K562 (cell line): ENCODE results near the gene MVD. TPM values are rescaled to one million over a fixed set of nuclear protein-coding genes. Genes with fewer than 3 reads are reported as not detected.

Experiments used
- ATF1 ChIP-seq, 2 experiments: fragments of 450-650 bp in 1 of 2; IDR thresholded peaks; 2 replicates each; pipeline ENCODE4 v1.6.1; 2016; ENCODE audit warnings: missing compliant biosample characterization in 1 of 2, missing genetic modification characterization in 1 of 2
- ATF4 ChIP-seq: fragments of 450-650 bp; formaldehyde crosslinking; IDR thresholded peaks from 2 replicates; pipeline ENCODE4 v1.4.0; 2022; ENCODE audit warnings: mild to moderate bottlenecking, moderate library complexity
- CHD4 ChIP-seq: fragments of 200-600 bp; sonication (generic); IDR thresholded peaks from 3 replicates; pipeline ENCODE4 v1.6.1; 2012; ENCODE audit warnings: low read depth, mild to moderate bottlenecking, mixed read lengths, low read length, inconsistent platforms; ENCODE audit not compliant: insufficient read depth, insufficient replicate concordance, poor library complexity, severe bottlenecking
- CREB1 ChIP-seq, 2 experiments: sonication (generic) in 1 of 2; formaldehyde crosslinking in 1 of 2; IDR thresholded peaks; 2 replicates each; pipeline versions ENCODE4 v1.6.1 to v1.8.0; 2012 to 2022; ENCODE audit warnings: inconsistent platforms in 1 of 2, mild to moderate bottlenecking in 1 of 2, missing genetic modification reagents in 1 of 2, moderate library complexity in 1 of 2
- ELF2 ChIP-seq: fragments of 250-450 bp; sonication (Bioruptor Pico); IDR thresholded peaks from 2 replicates; pipeline ENCODE4 v1.5.0; 2021; ENCODE audit warnings: mild to moderate bottlenecking
- ETV5 ChIP-seq: sonication (generic); formaldehyde crosslinking; IDR thresholded peaks from 2 replicates; pipeline ENCODE4 v1.4.0; 2020; ENCODE audit warnings: low read depth, mild to moderate bottlenecking, missing genetic modification reagents
- GATA2 ChIP-seq: sonication (generic); formaldehyde crosslinking; IDR thresholded peaks from 2 replicates; pipeline ENCODE4 v1.4.0; 2020; ENCODE audit warnings: mild to moderate bottlenecking, missing genetic modification reagents
- TBL1XR1 ChIP-seq, 2 experiments: IDR thresholded peaks; 2 replicates each; pipeline ENCODE4 v1.6.1; 2012; ENCODE audit warnings: improper control_type of control experiment in 2 of 2, low read length in 2 of 2, mild to moderate bottlenecking in 1 of 2
- TOE1 ChIP-seq, 2 experiments: fragments of 450-650 bp in 1 of 2; sonication (generic) in 1 of 2; formaldehyde crosslinking in 1 of 2; IDR thresholded peaks; 2 replicates each; pipeline versions ENCODE4 v1.7.1 to v1.8.0; 2016 to 2022; ENCODE audit warnings: borderline replicate concordance in 2 of 2, mild to moderate bottlenecking in 2 of 2, antibody characterized with exemption in 1 of 2, inconsistent platforms in 1 of 2, low read depth in 1 of 2, missing genetic modification reagents in 1 of 2, moderate library complexity in 1 of 2
- XRCC3 ChIP-seq: fragments of 450-650 bp; IDR thresholded peaks from 2 replicates; pipeline ENCODE4 v1.6.1; 2017; ENCODE audit warnings: mild to moderate bottlenecking, moderate library complexity
- ZBTB1 ChIP-seq: sonication (generic); formaldehyde crosslinking; IDR thresholded peaks from 2 replicates; pipeline ENCODE4 v1.8.1; 2023; ENCODE audit warnings: missing genetic modification reagents, low read depth, mild to moderate bottlenecking, borderline replicate concordance
- ZBTB2 ChIP-seq: fragments of 450-650 bp; IDR thresholded peaks from 2 replicates; pipeline ENCODE4 v1.6.1; 2016; ENCODE audit warnings: antibody characterized with exemption
- ZFX ChIP-seq: sonication (generic); formaldehyde crosslinking; IDR thresholded peaks from 2 replicates; pipeline ENCODE4 v1.8.0; 2022; ENCODE audit warnings: mild to moderate bottlenecking, missing genetic modification reagents, moderate library complexity
- ZNF121 ChIP-seq: sonication (generic); formaldehyde crosslinking; conservative IDR thresholded peaks from 2 replicates; pipeline ENCODE4 v1.8.0; 2022; ENCODE audit warnings: missing genetic modification reagents
- ZNF354B ChIP-seq: fragments of 250-450 bp; sonication (Bioruptor Pico); IDR thresholded peaks from 2 replicates; pipeline ENCODE4 v1.4.0; 2020
- ZNF57 ChIP-seq: fragments of 450-650 bp; formaldehyde crosslinking; IDR thresholded peaks from 2 replicates; pipeline ENCODE4 v1.4.0; 2020; ENCODE audit warnings: mild to moderate bottlenecking, moderate library complexity
- polyA plus RNA-seq, 8 experiments: library from polyadenylated mRNA; depleted of rRNA in 4 of 8; stranded (reverse) in 5 of 8; unstranded in 3 of 8; fragments of >200 nt; fragmentation: Nextera tagmentation in 2 of 8; fragmentation: Illumina TruSeq in 1 of 8; extraction: Ambion mirVana in 2 of 8; extraction: Trizol in 1 of 8; gene quantifications; 2 replicates each; pipeline versions ENCODE4 v1.2.1 to v1.2.3, GENCODE V29; 2011 to 2014; ENCODE audit warnings: inconsistent platforms in 1 of 8, missing spikeins in 1 of 8
- total RNA-seq, 7 experiments: library from RNA; depleted of rRNA in 6 of 7; stranded (reverse); fragments of >200 nt in 6 of 7; fragmentation: Illumina TruSeq in 2 of 7; extraction: Trizol in 2 of 7; gene quantifications; 2 replicates each; pipeline versions ENCODE4 v1.2.1 to v1.2.3, GENCODE V29; 2011 to 2021; ENCODE audit warnings: low replicate concordance in 1 of 7
- TF ChIP-seq, protein P1 (sequence below), 3 experiments: fragments of 200-800 bp in 1 of 3; fragments of 250-450 bp in 1 of 3; fragments of 450-650 bp in 1 of 3; sonication (Bioruptor Pico) in 1 of 3; sonication (Bioruptor generic) in 1 of 3; formaldehyde crosslinking in 1 of 3; IDR thresholded peaks; 2 replicates each; pipeline versions ENCODE4 v1.6.1 to v1.8.0; 2016 to 2022; ENCODE audit warnings: mild to moderate bottlenecking in 2 of 3, missing genetic modification characterization in 2 of 3, missing compliant biosample characterization in 1 of 3, moderate library complexity in 1 of 3
- TF ChIP-seq, protein P2 (sequence below): fragments of 450-650 bp; formaldehyde crosslinking; IDR thresholded peaks from 2 replicates; pipeline ENCODE4 v1.4.0; 2020; ENCODE audit warnings: mild to moderate bottlenecking, moderate library complexity

MVD gene
- total and polyA plus RNA-seq, 9 of the 15 experiments (the other 6 are each of a cell fraction or from before 2014, with no cell fraction given), result 12.2 to 141 (median 45.3) TPM

- TF ChIP-seq, protein P1, sequence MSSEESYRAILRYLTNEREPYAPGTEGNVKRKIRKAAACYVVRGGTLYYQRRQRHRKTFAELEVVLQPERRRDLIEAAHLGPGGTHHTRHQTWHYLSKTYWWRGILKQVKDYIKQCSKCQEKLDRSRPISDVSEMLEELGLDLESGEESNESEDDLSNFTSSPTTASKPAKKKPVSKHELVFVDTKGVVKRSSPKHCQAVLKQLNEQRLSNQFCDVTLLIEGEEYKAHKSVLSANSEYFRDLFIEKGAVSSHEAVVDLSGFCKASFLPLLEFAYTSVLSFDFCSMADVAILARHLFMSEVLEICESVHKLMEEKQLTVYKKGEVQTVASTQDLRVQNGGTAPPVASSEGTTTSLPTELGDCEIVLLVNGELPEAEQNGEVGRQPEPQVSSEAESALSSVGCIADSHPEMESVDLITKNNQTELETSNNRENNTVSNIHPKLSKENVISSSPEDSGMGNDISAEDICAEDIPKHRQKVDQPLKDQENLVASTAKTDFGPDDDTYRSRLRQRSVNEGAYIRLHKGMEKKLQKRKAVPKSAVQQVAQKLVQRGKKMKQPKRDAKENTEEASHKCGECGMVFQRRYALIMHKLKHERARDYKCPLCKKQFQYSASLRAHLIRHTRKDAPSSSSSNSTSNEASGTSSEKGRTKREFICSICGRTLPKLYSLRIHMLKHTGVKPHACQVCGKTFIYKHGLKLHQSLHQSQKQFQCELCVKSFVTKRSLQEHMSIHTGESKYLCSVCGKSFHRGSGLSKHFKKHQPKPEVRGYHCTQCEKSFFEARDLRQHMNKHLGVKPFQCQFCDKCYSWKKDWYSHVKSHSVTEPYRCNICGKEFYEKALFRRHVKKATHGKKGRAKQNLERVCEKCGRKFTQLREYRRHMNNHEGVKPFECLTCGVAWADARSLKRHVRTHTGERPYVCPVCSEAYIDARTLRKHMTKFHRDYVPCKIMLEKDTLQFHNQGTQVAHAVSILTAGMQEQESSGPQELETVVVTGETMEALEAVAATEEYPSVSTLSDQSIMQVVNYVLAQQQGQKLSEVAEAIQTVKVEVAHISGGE (CRISPR knock-in tag; IDR thresholded peaks at IDR 0.05), result peak in 1 of 3 experiments; percentile 42; a peak in 1 of 6 replicates
- no peak for TF ChIP-seq TOE1 (IDR thresholded peaks at IDR 0.05; ENCODE audit: borderline replicate concordance)
- no peak for TF ChIP-seq TOE1 (CRISPR knock-in tag; IDR thresholded peaks at IDR 0.05; ENCODE audit: borderline replicate concordance, low read depth)
- TF ChIP-seq ZFX (CRISPR knock-in tag), result no peak
- TF ChIP-seq CHD4, result no peak
- TF ChIP-seq ZBTB1 (CRISPR knock-in tag), result 0 out of 2 replicates have a peak, but pooled peaks have one; percentile 22
- TF ChIP-seq ELF2 (CRISPR knock-in tag), result no peak
- no peak for TF ChIP-seq ATF1 (CRISPR knock-in tag; IDR thresholded peaks at IDR 0.05)
- TF ChIP-seq ATF1 (tag; IDR thresholded peaks at IDR 0.05), result peak; percentile 43
- no peak for TF ChIP-seq TBL1XR1 (IDR thresholded peaks at IDR 0.05; ENCODE audit: low read length in 2 of 2)
- no peak for TF ChIP-seq XRCC3
- TF ChIP-seq ATF4 (CRISPR knock-in tag), result no peak
- no peak for TF ChIP-seq ZBTB2
- TF ChIP-seq ETV5, result peak; percentile 92
- no peak for TF ChIP-seq ZNF121 (CRISPR knock-in tag)
- TF ChIP-seq, protein P2, sequence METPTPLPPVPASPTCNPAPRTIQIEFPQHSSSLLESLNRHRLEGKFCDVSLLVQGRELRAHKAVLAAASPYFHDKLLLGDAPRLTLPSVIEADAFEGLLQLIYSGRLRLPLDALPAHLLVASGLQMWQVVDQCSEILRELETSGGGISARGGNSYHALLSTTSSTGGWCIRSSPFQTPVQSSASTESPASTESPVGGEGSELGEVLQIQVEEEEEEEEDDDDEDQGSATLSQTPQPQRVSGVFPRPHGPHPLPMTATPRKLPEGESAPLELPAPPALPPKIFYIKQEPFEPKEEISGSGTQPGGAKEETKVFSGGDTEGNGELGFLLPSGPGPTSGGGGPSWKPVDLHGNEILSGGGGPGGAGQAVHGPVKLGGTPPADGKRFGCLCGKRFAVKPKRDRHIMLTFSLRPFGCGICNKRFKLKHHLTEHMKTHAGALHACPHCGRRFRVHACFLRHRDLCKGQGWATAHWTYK (CRISPR knock-in tag), result peak; percentile 61; the same call in 1 of the 2 replicates
- TF ChIP-seq ZNF57 (CRISPR knock-in tag), result no peak
- no peak for TF ChIP-seq CREB1 (IDR thresholded peaks at IDR 0.05)
- 0 out of 2 replicates have a peak, but pooled peaks have one; percentile 18 for TF ChIP-seq CREB1 (CRISPR knock-in tag; IDR thresholded peaks at IDR 0.05)
- no peak for TF ChIP-seq GATA2
- TF ChIP-seq ZNF354B (CRISPR knock-in tag), result no peak
Measured at GRCh38 chr16:88700636-88701482, 38.0 kb upstream of the MVD start (continued).
